Uterus (tissue), 4 donors: ENCODE measurements around the gene TSPAN17. TPM values are rescaled to one million over a fixed set of nuclear protein-coding genes. Genes with fewer than 3 reads are reported as not detected.

ENCODE experiments used
- DNase-seq, 2 donors: peaks; one replicate each; pipeline ENCODE4 v3.0.0-alpha.2; 2019 to 2020
- H3K27ac ChIP-seq, 2 donors: fragments of 200-600 bp; sonication (generic); 1 replicate in 1 of 2; 2 replicates in 1 of 2; pipeline ENCODE4 v1.5.1; 2016 to 2018
- H3K27me3 ChIP-seq, 2 donors: fragments of 200-600 bp; sonication (generic); one replicate each; pipeline ENCODE4 v1.5.1; 2018 to 2019; ENCODE audit warnings: control low read depth in 1 of 2
- H3K36me3 ChIP-seq, 2 donors: fragments of 200-600 bp; sonication (generic); one replicate each; pipeline ENCODE4 v1.5.1; 2019; ENCODE audit warnings: control low read depth in 1 of 2
- H3K4me1 ChIP-seq, 2 donors: fragments of 200-600 bp; sonication (generic); one replicate each; pipeline ENCODE4 v1.5.1; 2018 to 2019; ENCODE audit warnings: control low read depth in 1 of 2
- H3K4me3 ChIP-seq, 2 donors: fragments of 200-600 bp; sonication (generic); 1 replicate in 1 of 2; 2 replicates in 1 of 2; pipeline ENCODE4 v1.5.1; 2018 to 2019; ENCODE audit warnings: mild to moderate bottlenecking in 1 of 2
- H3K9me3 ChIP-seq, 2 donors: fragments of 200-600 bp; sonication (generic); one replicate each; pipeline ENCODE4 v1.5.1; 2019; ENCODE audit warnings: control low read depth in 1 of 2
- CTCF ChIP-seq, 4 experiments: fragments of 200-600 bp in 2 of 4; fragments of 450-650 bp in 2 of 4; sonication (generic) in 2 of 4; IDR thresholded peaks; one replicate each; pipeline ENCODE4 v1.5.1; 2016 to 2019; ENCODE audit warnings: antibody characterized with exemption in 4 of 4, mild to moderate bottlenecking in 2 of 4, moderate library complexity in 1 of 4
- POLR2A ChIP-seq, 2 donors: fragments of 450-650 bp; IDR thresholded peaks; one replicate each; pipeline ENCODE4 v1.6.1; 2016; ENCODE audit warnings: antibody characterized with exemption in 2 of 2, mild to moderate bottlenecking in 1 of 2, moderate library complexity in 1 of 2
- intact Hi-C: fragments of 100-400 bp; cut with DNase I; formaldehyde crosslinking; loops from one replicate; pipeline ENCODE4 v1.15.1; 2023; ENCODE audit warnings: low total_unique reads
- total RNA-seq, 4 donors: library from RNA; depleted of rRNA in 3 of 4; stranded (reverse); fragments of >200 nt in 3 of 4; gene quantifications; one replicate each; pipeline versions ENCODE4 v1.1.0 to v1.2.4, GENCODE V29; 2014 to 2023
- donor health status: DM: yes; HTN: yes; CAD: no.

The TSPAN17 gene
- total RNA-seq, 4 donors from 2014 or later: 10.0 to 45.6 (median 20.2) TPM

GRCh38 chr5:176644878-176645670, 2.2 kb upstream of the TSPAN17 start:
- no peaks in the 10 kb centered on the region for H3K9me3 ChIP-seq
- no peaks in the 10 kb centered on the region for H3K27me3 ChIP-seq
- TF ChIP-seq POLR2A (IDR thresholded peaks at IDR 0.05) (no peak), CTCF (IDR thresholded peaks at IDR 0.05) (no peak)
- no peaks in the 10 kb centered on the region for H3K36me3 ChIP-seq
- no peak for DNase-seq
- no peak overlapping the region for H3K27ac ChIP-seq
- peaks cover 0 to 6% of the 10 kb centered on the region in 2 donors for H3K4me1 ChIP-seq
- intact Hi-C loops: no loop called here
- H3K4me3 ChIP-seq: no peak overlapping the region

- intact Hi-C loops: no loop called here
Measured at GRCh38 chr5:176646049-176646706, 1.1 kb upstream of the TSPAN17 start.

GRCh38 chr5:176646707-176647029, 616 bp upstream of the TSPAN17 start:
- TF ChIP-seq CTCF (IDR thresholded peaks at IDR 0.05) (no peak), POLR2A (IDR thresholded peaks at IDR 0.05) (no peak)
- Histone ChIP-seq H3K4me3 (peak overlapping the region; percentile 15 to 34), H3K27ac (peak overlapping the region; percentile 66 to 79), H3K36me3 (no peaks in the 10 kb centered on the region), H3K9me3 (no peaks in the 10 kb centered on the region), H3K27me3 (no peaks in the 10 kb centered on the region), H3K4me1 (peaks cover 0 to 6% of the 10 kb centered on the region in 2 donors)
- intact Hi-C loops: no loop called here
- no peak for DNase-seq

More at GRCh38 chr5:176646049-176646706, 1.1 kb upstream of the TSPAN17 start:
- Histone ChIP-seq H3K36me3 (no peaks in the 10 kb centered on the region), H3K4me1 (peaks cover 0 to 6% of the 10 kb centered on the region in 2 donors), H3K27me3 (no peaks in the 10 kb centered on the region), H3K27ac (peak overlapping the region; percentile 66 to 79), H3K4me3 (no peak overlapping the region), H3K9me3 (no peaks in the 10 kb centered on the region)
- no peak for DNase-seq
- no peak for TF ChIP-seq CTCF (IDR thresholded peaks at IDR 0.05)
- no peak for TF ChIP-seq POLR2A (IDR thresholded peaks at IDR 0.05)

GRCh38 chr5:176647843-176648473, 674 bp downstream of the TSPAN17 start:
- intact Hi-C loops: no loop called here
- peak overlapping the region; percentile 63 to 71 for H3K4me3 ChIP-seq
- H3K27ac ChIP-seq: peak overlapping the region; percentile 58 to 78
- H3K4me1 ChIP-seq: peaks cover 0 to 6% of the 10 kb centered on the region in 2 donors
- no peaks in the 10 kb centered on the region for H3K27me3 ChIP-seq
- no peaks in the 10 kb centered on the region for H3K36me3 ChIP-seq
- DNase-seq: peak; percentile 60 to 65
- TF ChIP-seq CTCF (IDR thresholded peaks at IDR 0.05) (no peak), POLR2A (IDR thresholded peaks at IDR 0.05) (no peak)
- no peaks in the 10 kb centered on the region for H3K9me3 ChIP-seq
